ENCODE measurements around the gene FANCI. TPM values are rescaled to one million over a fixed set of nuclear protein-coding genes. Genes with fewer than 3 reads are reported as not detected.

FANCI gene
- total and polyA plus RNA-seq, 5 donors from 2014 or later: 7.8 to 16.8 (median 13.7) TPM

DNA sequence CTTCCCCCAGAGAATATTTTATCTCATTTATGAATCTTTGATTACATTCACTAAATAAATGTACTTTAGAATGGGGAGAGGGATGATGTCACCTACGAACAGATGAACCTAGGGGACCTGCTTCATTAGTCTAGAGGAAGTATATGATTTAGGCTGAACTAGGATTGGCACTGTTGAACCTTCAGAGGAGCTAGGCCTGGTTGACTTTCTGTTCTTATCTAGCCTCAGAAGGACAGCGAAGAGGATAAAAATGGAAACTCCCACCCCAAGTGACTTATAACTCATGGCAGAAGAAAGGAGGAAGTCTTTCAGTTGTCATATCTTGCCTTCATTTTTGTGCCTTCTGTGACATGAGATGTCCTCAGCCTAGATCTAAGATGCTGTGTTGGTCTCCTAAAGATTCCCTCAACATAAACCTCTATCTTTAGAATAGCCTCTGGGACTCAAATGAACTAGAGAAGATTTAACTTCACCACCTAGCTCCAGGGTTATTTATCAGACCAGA is 48.2 kb downstream of the FANCI start:
- H3K27ac ChIP-seq (ENCODE audit: insufficient read depth, low read length, poor library complexity, severe bottlenecking): no peak overlapping the region
- peak overlapping the region in 1 of 3 donors; percentile 22 for H3K27ac Mint-ChIP-seq
- no peak for DNase-seq
- H3K36me3 Mint-ChIP-seq: peaks cover 30% of the 10 kb centered on the region
- H3K27me3 ChIP-seq (ENCODE audit: control insufficient read depth, insufficient read depth, low read length): no peaks in the 10 kb centered on the region
- H3K9me3 ChIP-seq (ENCODE audit: control insufficient read depth in 2 of 2, low read length in 2 of 2): no peaks in the 10 kb centered on the region
- ATAC-seq (ENCODE audit: low read depth in 2 of 2): no peak
- H3K4me3 ChIP-seq (ENCODE audit: low read depth, low read length): no peak overlapping the region
- H3K4me1 ChIP-seq (ENCODE audit: control insufficient read depth, insufficient read depth, low read length, poor library complexity, severe bottlenecking): no peaks in the 10 kb centered on the region
- H3K9me3 Mint-ChIP-seq: no peaks in the 10 kb centered on the region
- H3K4me3 Mint-ChIP-seq: no peak overlapping the region
- peaks cover 0 to 5% (median 0%) of the 10 kb centered on the region in 4 donors for H3K4me1 Mint-ChIP-seq
- H3K27me3 Mint-ChIP-seq: no peaks in the 10 kb centered on the region
- peaks cover 21% of the 10 kb centered on the region for H3K36me3 ChIP-seq (ENCODE audit: control insufficient read depth, insufficient read depth, low read length)

DNA sequence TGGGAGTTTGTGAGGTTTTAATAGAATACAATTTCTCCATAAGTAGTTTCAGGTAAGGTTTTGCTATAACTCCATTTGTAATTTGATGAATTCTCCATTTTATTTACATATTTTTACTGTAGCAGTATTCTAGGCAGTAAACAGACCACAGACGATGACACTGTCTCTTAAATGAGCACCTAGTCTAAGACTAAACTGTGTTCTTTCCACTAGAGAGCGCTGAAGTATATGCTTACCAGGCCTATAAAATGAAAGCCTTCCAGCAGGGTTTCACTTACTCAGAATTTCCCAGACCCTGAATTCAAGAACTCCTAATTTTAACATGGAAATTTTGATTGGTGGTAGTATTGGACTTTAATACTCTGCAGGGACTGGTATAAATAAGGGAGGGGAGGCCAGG is 49.2 kb downstream of the FANCI start:
- no peak overlapping the region for H3K4me3 Mint-ChIP-seq
- Histone ChIP-seq H3K27me3 (ENCODE audit: control insufficient read depth, insufficient read depth, low read length) (no peaks in the 10 kb centered on the region), H3K4me1 (ENCODE audit: control insufficient read depth, insufficient read depth, low read length, poor library complexity, severe bottlenecking) (no peaks in the 10 kb centered on the region), H3K4me3 (ENCODE audit: low read depth, low read length) (no peak overlapping the region), H3K27ac (ENCODE audit: insufficient read depth, low read length, poor library complexity, severe bottlenecking) (no peak overlapping the region), H3K9me3 (ENCODE audit: control insufficient read depth in 2 of 2, low read length in 2 of 2) (no peaks in the 10 kb centered on the region), H3K36me3 (ENCODE audit: control insufficient read depth, insufficient read depth, low read length) (peaks cover 21% of the 10 kb centered on the region)
- ATAC-seq (ENCODE audit: low read depth in 2 of 2) (no peak), DNase-seq (peak in 1 of 3 donors; percentile 30)
- H3K36me3 Mint-ChIP-seq: peaks cover 26% of the 10 kb centered on the region
- no peaks in the 10 kb centered on the region for H3K27me3 Mint-ChIP-seq
- peaks cover 0 to 2% (median 0%) of the 10 kb centered on the region in 7 donors for H3K9me3 Mint-ChIP-seq
- peak overlapping the region in 1 of 3 donors; percentile 36 for H3K27ac Mint-ChIP-seq
- peaks cover 0 to 5% (median 1%) of the 10 kb centered on the region in 4 donors for H3K4me1 Mint-ChIP-seq

DNA sequence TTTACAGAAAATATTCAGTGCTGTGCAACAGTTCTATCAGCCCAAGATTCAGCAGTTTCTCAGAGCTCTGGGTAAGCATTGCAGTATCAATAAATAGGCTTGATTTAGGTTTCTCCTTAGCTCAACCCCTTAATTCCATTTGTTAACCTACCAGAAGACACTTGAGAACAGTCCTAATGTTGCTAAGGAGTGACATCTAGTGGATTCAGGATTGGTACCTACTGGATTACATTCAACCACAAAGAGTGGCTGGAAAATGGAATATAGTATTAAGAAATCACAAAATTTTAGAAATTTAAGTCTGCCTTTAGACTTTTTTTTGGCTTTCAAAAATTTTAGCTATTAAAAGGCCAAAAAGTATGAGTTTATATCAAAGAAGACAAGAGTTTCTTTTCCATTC is 56.1 kb downstream of the FANCI start:
- Mint-ChIP-seq H3K4me3 (no peak overlapping the region), H3K27ac (peak overlapping the region in 2 of 3 donors; percentile 15 to 69), H3K4me1 (peaks cover 4 to 35% (median 12%) of the 10 kb centered on the region in 4 donors), H3K27me3 (no peaks in the 10 kb centered on the region), H3K36me3 (peaks cover 28% of the 10 kb centered on the region), H3K9me3 (peaks cover 0 to 4% (median 0%) of the 10 kb centered on the region in 7 donors)
- H3K36me3 ChIP-seq (ENCODE audit: control insufficient read depth, insufficient read depth, low read length): peaks cover 3% of the 10 kb centered on the region
- H3K4me1 ChIP-seq (ENCODE audit: control insufficient read depth, insufficient read depth, low read length, poor library complexity, severe bottlenecking): peaks cover 4% of the 10 kb centered on the region
- no peaks in the 10 kb centered on the region for H3K27me3 ChIP-seq (ENCODE audit: control insufficient read depth, insufficient read depth, low read length)
- no peak overlapping the region for H3K27ac ChIP-seq (ENCODE audit: insufficient read depth, low read length, poor library complexity, severe bottlenecking)
- peak in 1 of 3 donors; percentile 18 for DNase-seq
- peaks cover 0 to 2% of the 10 kb centered on the region in 2 experiments for H3K9me3 ChIP-seq (ENCODE audit: control insufficient read depth in 2 of 2, low read length in 2 of 2)
- H3K4me3 ChIP-seq (ENCODE audit: low read depth, low read length): no peak overlapping the region
- no peak for ATAC-seq (ENCODE audit: low read depth in 2 of 2)

DNA sequence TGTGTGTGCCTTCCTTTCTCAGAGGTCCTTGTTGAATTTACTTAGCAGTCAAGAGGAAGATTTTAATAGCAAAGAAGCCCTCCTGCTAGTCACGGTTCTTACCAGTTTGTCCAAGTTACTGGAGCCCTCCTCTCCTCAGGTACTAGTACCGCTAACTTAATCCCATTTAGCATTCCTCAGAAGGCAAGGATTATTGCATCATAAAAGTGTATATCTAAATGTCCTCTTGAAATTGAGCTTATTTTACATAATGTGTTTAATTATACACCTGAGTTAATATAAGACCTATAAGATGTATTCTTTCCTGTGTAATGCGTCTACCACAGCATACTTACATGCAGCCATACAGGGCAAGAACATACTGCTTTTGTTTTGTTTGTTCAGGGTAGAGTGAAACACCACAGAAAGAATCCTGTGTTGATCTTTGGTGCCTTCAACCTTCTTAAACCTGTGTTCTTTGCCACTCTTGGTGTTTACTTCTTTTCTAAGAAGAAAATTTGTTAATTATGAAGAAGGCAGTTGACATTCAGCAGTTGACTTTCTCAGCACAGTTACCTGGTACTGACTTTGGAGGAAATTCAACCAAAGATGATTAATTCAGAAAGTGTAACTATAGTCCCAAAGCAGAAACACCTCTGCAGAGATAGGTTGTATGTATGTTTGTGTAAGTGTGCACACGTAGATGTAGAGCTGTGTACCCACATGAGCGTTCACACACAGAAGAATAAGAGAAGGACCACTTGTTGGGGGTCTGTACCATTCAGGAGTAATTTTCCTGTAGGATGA is 57.7 kb downstream of the FANCI start:
- Histone ChIP-seq H3K9me3 (ENCODE audit: control insufficient read depth in 2 of 2, low read length in 2 of 2) (peaks cover 0 to 2% of the 10 kb centered on the region in 2 experiments), H3K4me3 (ENCODE audit: low read depth, low read length) (no peak overlapping the region), H3K27ac (ENCODE audit: insufficient read depth, low read length, poor library complexity, severe bottlenecking) (no peak overlapping the region), H3K4me1 (ENCODE audit: control insufficient read depth, insufficient read depth, low read length, poor library complexity, severe bottlenecking) (peaks cover 4% of the 10 kb centered on the region), H3K36me3 (ENCODE audit: control insufficient read depth, insufficient read depth, low read length) (peaks cover 5% of the 10 kb centered on the region), H3K27me3 (ENCODE audit: control insufficient read depth, insufficient read depth, low read length) (no peaks in the 10 kb centered on the region)
- peaks cover 34% of the 10 kb centered on the region for H3K36me3 Mint-ChIP-seq
- DNase-seq: peak in 1 of 3 donors; percentile 76
- peak; percentile 54 to 56 for ATAC-seq (ENCODE audit: low read depth in 2 of 2)
- H3K27ac Mint-ChIP-seq: peak overlapping the region in 2 of 3 donors; percentile 22 to 69
- peaks cover 4 to 35% (median 12%) of the 10 kb centered on the region in 4 donors for H3K4me1 Mint-ChIP-seq
- peaks cover 0 to 4% (median 0%) of the 10 kb centered on the region in 7 donors for H3K9me3 Mint-ChIP-seq
- no peak overlapping the region for H3K4me3 Mint-ChIP-seq
- no peaks in the 10 kb centered on the region for H3K27me3 Mint-ChIP-seq

DNA sequence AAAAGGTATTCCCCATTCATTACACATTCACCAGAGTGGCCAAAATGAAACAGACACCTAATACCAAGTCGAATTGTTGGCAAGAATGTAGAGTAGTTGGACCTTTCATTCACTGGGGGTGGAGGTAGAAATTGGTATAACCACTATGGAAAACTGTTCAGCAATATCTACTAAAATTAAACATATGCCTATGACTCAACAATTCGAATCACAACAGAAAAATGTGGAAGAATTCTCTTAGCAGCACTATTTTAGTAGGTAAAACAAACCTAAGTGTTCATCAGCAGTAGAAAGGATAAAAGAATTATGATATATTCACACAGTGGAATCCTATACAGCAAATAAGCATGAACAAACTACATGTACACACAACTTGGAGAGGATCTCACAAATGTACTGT is 60.2 kb downstream of the FANCI start:
- Histone ChIP-seq H3K4me1 (ENCODE audit: control insufficient read depth, insufficient read depth, low read length, poor library complexity, severe bottlenecking) (peaks cover 4% of the 10 kb centered on the region), H3K27me3 (ENCODE audit: control insufficient read depth, insufficient read depth, low read length) (no peaks in the 10 kb centered on the region), H3K4me3 (ENCODE audit: low read depth, low read length) (no peak overlapping the region), H3K9me3 (ENCODE audit: control insufficient read depth in 2 of 2, low read length in 2 of 2) (no peaks in the 10 kb centered on the region), H3K27ac (ENCODE audit: insufficient read depth, low read length, poor library complexity, severe bottlenecking) (no peak overlapping the region), H3K36me3 (ENCODE audit: control insufficient read depth, insufficient read depth, low read length) (peaks cover 5% of the 10 kb centered on the region)
- DNase-seq: no peak
- ATAC-seq (ENCODE audit: low read depth in 2 of 2): no peak
- Mint-ChIP-seq H3K4me1 (peaks cover 4 to 27% (median 10%) of the 10 kb centered on the region in 4 donors), H3K36me3 (peaks cover 29% of the 10 kb centered on the region), H3K27me3 (no peaks in the 10 kb centered on the region), H3K9me3 (peaks cover 0 to 2% (median 0%) of the 10 kb centered on the region in 7 donors), H3K4me3 (no peak overlapping the region), H3K27ac (peak overlapping the region in 1 of 3 donors; percentile 78)

DNA sequence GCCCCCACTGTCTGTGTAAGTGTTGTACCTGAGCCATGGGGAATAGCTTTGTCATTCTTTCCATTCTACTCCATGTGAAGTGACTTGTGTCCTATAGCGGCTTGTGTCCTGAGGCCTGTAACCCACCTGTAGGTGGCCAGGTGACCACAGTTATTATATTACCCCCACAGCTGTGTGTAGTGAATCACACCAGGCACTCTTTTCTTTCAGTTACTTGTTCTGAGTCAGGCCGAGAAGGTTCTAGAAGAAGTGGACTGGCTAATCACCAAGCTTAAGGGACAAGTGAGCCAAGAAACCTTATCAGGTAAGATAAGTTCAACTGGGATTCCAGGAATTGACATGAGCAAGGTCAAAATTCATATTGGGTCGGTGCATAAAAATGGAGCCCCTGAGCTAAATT is 61.6 kb downstream of the FANCI start:
- peaks cover 5% of the 10 kb centered on the region for H3K36me3 ChIP-seq (ENCODE audit: control insufficient read depth, insufficient read depth, low read length)
- H3K27ac ChIP-seq (ENCODE audit: insufficient read depth, low read length, poor library complexity, severe bottlenecking): no peak overlapping the region
- DNase-seq: no peak
- H3K4me1 ChIP-seq (ENCODE audit: control insufficient read depth, insufficient read depth, low read length, poor library complexity, severe bottlenecking): peaks cover 4% of the 10 kb centered on the region
- Mint-ChIP-seq H3K27ac (peak overlapping the region in 1 of 3 donors; percentile 77), H3K4me3 (no peak overlapping the region), H3K4me1 (peaks cover 6 to 18% (median 8%) of the 10 kb centered on the region in 4 donors), H3K36me3 (peaks cover 29% of the 10 kb centered on the region), H3K27me3 (no peaks in the 10 kb centered on the region), H3K9me3 (no peaks in the 10 kb centered on the region)
- no peaks in the 10 kb centered on the region for H3K9me3 ChIP-seq (ENCODE audit: control insufficient read depth in 2 of 2, low read length in 2 of 2)
- no peak for ATAC-seq (ENCODE audit: low read depth in 2 of 2)
- no peaks in the 10 kb centered on the region for H3K27me3 ChIP-seq (ENCODE audit: control insufficient read depth, insufficient read depth, low read length)
- no peak overlapping the region for H3K4me3 ChIP-seq (ENCODE audit: low read depth, low read length)

DNA sequence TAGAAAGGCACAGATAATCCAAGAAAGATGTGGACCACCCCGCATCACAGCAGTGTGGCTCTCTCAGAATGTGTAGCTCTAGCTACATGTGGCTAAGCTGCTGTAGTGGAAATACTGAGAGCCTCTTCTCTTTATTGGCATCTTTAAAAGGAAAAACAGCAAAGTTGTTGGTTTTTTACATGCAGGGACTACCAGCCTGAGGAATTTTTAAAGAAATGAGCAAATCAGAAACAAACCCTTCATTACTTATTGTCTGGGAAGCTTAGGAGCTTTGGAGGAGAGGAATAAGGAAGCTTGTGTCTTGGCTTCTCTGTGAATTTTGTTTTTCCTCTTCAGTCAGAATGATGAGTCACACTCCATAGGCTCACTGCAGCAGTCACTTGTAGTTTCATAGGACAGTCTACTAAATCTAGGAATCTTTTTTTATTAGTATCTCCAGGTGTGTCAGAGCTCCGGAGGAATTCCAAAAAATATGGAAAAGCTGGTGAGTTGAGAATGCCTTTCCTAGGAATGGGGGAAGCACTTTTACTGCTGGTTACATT is 63.3 kb downstream of the FANCI start:
- H3K4me1 Mint-ChIP-seq: peaks cover 0 to 11% (median 4%) of the 10 kb centered on the region in 4 donors
- H3K27ac Mint-ChIP-seq: no peak overlapping the region

More for the DNA sequence above, 63.3 kb downstream of the FANCI start:
- no peak overlapping the region for H3K4me3 ChIP-seq (ENCODE audit: low read depth, low read length)
- no peaks in the 10 kb centered on the region for H3K27me3 ChIP-seq (ENCODE audit: control insufficient read depth, insufficient read depth, low read length)
- no peak overlapping the region for H3K27ac ChIP-seq (ENCODE audit: insufficient read depth, low read length, poor library complexity, severe bottlenecking)
- Mint-ChIP-seq H3K36me3 (peaks cover 30% of the 10 kb centered on the region), H3K9me3 (no peaks in the 10 kb centered on the region), H3K4me3 (no peak overlapping the region), H3K27me3 (no peaks in the 10 kb centered on the region)
- ATAC-seq (ENCODE audit: low read depth in 2 of 2): no peak
- H3K36me3 ChIP-seq (ENCODE audit: control insufficient read depth, insufficient read depth, low read length): peaks cover 3% of the 10 kb centered on the region
- H3K4me1 ChIP-seq (ENCODE audit: control insufficient read depth, insufficient read depth, low read length, poor library complexity, severe bottlenecking): no peaks in the 10 kb centered on the region
- no peaks in the 10 kb centered on the region for H3K9me3 ChIP-seq (ENCODE audit: control insufficient read depth in 2 of 2, low read length in 2 of 2)
- DNase-seq: no peak

All from CD4-positive, CD25-positive, alpha-beta regulatory T cell (primary cell).